ENCODE data around the gene FRMD4A. TPM values are rescaled to one million over a fixed set of nuclear protein-coding genes. Genes with fewer than 3 reads are reported as not detected.

The FRMD4A gene
- total and polyA plus RNA-seq, 10 of the 15 experiments (the other 5 are each of a cell fraction or from before 2014, with no cell fraction given), result 17.8 to 75.2 (median 39.1) TPM

DNA sequence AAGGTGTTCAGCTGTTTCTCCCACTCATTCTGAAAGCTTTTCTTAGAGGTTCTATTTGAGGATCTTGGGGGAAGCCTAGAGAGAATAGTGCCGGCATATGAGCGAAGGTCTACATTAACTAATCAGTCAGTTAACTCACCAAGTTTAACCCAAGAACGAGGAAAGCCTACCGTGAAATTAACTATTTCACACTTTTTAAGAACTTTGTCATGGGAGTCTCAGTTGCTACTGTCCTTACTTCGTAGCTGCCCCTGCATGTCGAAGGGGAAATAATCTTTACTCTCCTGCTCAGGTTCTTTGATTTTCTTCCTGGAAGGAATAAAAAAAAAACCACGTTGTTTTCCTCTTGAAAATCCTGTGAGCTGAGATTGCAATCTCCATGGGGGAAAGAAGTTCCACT lies 115.1 kb downstream of the FRMD4A start:
- no TSS peak for BruUV-seq (replicated peaks)
- DNase-seq (ENCODE audit: low read depth, low spot score) (no peak), ATAC-seq (no peak), FAIRE-seq (no peak)
- intact Hi-C loops (cut with micrococcal nuclease; ENCODE audit: unreplicated experiment) (no loop called here), in situ Hi-C loops (cut with MboI) (no loop called here)
- 23% methylated on average over 7 of the region's 7 CpGs for WGBS (ENCODE audit: insufficient coverage, insufficient replicate concordance, low lambda C conversion rate, missing lambda C conversion rate)
- no peaks in the 10 kb centered on the region; the same call in 2 of the 3 replicates for H3K9me3 ChIP-seq (replicated peaks; ENCODE audit: control insufficient read depth, insufficient read depth, low read length)
- POLR2A ChIA-PET, result no interaction called here
- H3K4me2 ChIP-seq (ENCODE audit: control insufficient read depth, insufficient read depth), result no peak overlapping the region
- no peaks in the 10 kb centered on the region; a peak in 1 of 4 replicates for H3K27me3 ChIP-seq (replicated peaks in 1 of 2; ENCODE audit: control insufficient read depth in 2 of 2, insufficient read depth in 2 of 2, low read length in 1 of 2)
- H3K27ac ChIP-seq (ENCODE audit: control insufficient read depth, insufficient read depth), result no peak overlapping the region
- SMC1A ChIA-PET (ENCODE audit: uncharacterized antibody, unreplicated experiment), result no interaction called here
- no peaks in the 10 kb centered on the region for H3K79me2 ChIP-seq (ENCODE audit: control insufficient read depth, insufficient read depth, low read length)
- no peak overlapping the region for H2AFZ ChIP-seq (ENCODE audit: control insufficient read depth, low read depth, low read length)
- CTCF ChIA-PET, result interaction anchor here (0.8 to 1.4 kb wide), 3 partner anchors 15 to 108 kb away, joined by 3 to 4 read pairs (median 4); no protein-coding TSS in a partner anchor
- H3K4me3 ChIP-seq, result no peak overlapping the region
- H4K20me1 ChIP-seq (ENCODE audit: control insufficient read depth, insufficient read depth), result no peaks in the 10 kb centered on the region
- RAD21 ChIA-PET (ENCODE audit: unreplicated experiment), result no interaction called here
- H3K9ac ChIP-seq (ENCODE audit: control insufficient read depth, insufficient read depth, low read length), result no peak overlapping the region
- no peaks in the 10 kb centered on the region for H3K4me1 ChIP-seq (ENCODE audit: control insufficient read depth, insufficient read depth, low read length)
- no peaks in the 10 kb centered on the region for H3K36me3 ChIP-seq (ENCODE audit: control insufficient read depth in 2 of 2, insufficient read depth in 2 of 2, low read length in 1 of 2)
- no peak for TF ChIP-seq SIN3A (IDR thresholded peaks at IDR 0.05; ENCODE audit: low read depth, low read length)
- no peak for TF ChIP-seq FOXM1 (IDR thresholded peaks at IDR 0.05; ENCODE audit: low read depth, low read length)
- TF ChIP-seq RBBP5 (conservative IDR thresholded peaks at IDR 0.05), result no peak
- TF ChIP-seq, protein P1, sequence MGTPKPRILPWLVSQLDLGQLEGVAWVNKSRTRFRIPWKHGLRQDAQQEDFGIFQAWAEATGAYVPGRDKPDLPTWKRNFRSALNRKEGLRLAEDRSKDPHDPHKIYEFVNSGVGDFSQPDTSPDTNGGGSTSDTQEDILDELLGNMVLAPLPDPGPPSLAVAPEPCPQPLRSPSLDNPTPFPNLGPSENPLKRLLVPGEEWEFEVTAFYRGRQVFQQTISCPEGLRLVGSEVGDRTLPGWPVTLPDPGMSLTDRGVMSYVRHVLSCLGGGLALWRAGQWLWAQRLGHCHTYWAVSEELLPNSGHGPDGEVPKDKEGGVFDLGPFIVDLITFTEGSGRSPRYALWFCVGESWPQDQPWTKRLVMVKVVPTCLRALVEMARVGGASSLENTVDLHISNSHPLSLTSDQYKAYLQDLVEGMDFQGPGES (IDR thresholded peaks at IDR 0.05), result no peak
- no peak for TF ChIP-seq MYB (IDR thresholded peaks at IDR 0.05; ENCODE audit: borderline replicate concordance, low read depth, low read length)
- no peak for TF ChIP-seq TARDBP (IDR thresholded peaks at IDR 0.05; ENCODE audit: borderline replicate concordance)
- TF ChIP-seq, protein P2, sequence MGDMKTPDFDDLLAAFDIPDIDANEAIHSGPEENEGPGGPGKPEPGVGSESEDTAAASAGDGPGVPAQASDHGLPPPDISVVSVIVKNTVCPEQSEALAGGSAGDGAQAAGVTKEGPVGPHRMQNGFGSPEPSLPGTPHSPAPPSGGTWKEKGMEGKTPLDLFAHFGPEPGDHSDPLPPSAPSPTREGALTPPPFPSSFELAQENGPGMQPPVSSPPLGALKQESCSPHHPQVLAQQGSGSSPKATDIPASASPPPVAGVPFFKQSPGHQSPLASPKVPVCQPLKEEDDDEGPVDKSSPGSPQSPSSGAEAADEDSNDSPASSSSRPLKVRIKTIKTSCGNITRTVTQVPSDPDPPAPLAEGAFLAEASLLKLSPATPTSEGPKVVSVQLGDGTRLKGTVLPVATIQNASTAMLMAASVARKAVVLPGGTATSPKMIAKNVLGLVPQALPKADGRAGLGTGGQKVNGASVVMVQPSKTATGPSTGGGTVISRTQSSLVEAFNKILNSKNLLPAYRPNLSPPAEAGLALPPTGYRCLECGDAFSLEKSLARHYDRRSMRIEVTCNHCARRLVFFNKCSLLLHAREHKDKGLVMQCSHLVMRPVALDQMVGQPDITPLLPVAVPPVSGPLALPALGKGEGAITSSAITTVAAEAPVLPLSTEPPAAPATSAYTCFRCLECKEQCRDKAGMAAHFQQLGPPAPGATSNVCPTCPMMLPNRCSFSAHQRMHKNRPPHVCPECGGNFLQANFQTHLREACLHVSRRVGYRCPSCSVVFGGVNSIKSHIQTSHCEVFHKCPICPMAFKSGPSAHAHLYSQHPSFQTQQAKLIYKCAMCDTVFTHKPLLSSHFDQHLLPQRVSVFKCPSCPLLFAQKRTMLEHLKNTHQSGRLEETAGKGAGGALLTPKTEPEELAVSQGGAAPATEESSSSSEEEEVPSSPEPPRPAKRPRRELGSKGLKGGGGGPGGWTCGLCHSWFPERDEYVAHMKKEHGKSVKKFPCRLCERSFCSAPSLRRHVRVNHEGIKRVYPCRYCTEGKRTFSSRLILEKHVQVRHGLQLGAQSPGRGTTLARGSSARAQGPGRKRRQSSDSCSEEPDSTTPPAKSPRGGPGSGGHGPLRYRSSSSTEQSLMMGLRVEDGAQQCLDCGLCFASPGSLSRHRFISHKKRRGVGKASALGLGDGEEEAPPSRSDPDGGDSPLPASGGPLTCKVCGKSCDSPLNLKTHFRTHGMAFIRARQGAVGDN (IDR thresholded peaks at IDR 0.05), result no peak
- no peak for TF ChIP-seq POLR2AphosphoS2 (IDR thresholded peaks at IDR 0.05; ENCODE audit: low read depth, low read length)
- no peak for TF ChIP-seq SRF (IDR thresholded peaks at IDR 0.05; ENCODE audit: low read depth in 2 of 2, low read length in 2 of 2)
- TF ChIP-seq, protein P3, sequence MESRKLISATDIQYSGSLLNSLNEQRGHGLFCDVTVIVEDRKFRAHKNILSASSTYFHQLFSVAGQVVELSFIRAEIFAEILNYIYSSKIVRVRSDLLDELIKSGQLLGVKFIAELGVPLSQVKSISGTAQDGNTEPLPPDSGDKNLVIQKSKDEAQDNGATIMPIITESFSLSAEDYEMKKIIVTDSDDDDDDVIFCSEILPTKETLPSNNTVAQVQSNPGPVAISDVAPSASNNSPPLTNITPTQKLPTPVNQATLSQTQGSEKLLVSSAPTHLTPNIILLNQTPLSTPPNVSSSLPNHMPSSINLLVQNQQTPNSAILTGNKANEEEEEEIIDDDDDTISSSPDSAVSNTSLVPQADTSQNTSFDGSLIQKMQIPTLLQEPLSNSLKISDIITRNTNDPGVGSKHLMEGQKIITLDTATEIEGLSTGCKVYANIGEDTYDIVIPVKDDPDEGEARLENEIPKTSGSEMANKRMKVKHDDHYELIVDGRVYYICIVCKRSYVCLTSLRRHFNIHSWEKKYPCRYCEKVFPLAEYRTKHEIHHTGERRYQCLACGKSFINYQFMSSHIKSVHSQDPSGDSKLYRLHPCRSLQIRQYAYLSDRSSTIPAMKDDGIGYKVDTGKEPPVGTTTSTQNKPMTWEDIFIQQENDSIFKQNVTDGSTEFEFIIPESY (IDR thresholded peaks at IDR 0.05), result no peak
- TF ChIP-seq CBFB (IDR thresholded peaks at IDR 0.05; ENCODE audit: low read depth), result no peak
- no peak for TF ChIP-seq NFXL1 (IDR thresholded peaks at IDR 0.05; ENCODE audit: borderline replicate concordance)
- TF ChIP-seq SP1 (IDR thresholded peaks at IDR 0.05; ENCODE audit: low read depth, low read length), result no peak
- no peak for TF ChIP-seq MXI1 (IDR thresholded peaks at IDR 0.05; ENCODE audit: low read depth, low read length)
- no peak for TF ChIP-seq NR2C2 (IDR thresholded peaks at IDR 0.05; ENCODE audit: borderline replicate concordance, control insufficient read depth, insufficient read length, low read depth)
- no peak for TF ChIP-seq JUND (IDR thresholded peaks at IDR 0.05; ENCODE audit: low read depth, low read length)
- no peak for TF ChIP-seq RCOR1 (conservative IDR thresholded peaks at IDR 0.05; ENCODE audit: low read depth, low read length)
- TF ChIP-seq ZNF207 (IDR thresholded peaks at IDR 0.05; ENCODE audit: borderline replicate concordance), result no peak
- TF ChIP-seq, protein P4, sequence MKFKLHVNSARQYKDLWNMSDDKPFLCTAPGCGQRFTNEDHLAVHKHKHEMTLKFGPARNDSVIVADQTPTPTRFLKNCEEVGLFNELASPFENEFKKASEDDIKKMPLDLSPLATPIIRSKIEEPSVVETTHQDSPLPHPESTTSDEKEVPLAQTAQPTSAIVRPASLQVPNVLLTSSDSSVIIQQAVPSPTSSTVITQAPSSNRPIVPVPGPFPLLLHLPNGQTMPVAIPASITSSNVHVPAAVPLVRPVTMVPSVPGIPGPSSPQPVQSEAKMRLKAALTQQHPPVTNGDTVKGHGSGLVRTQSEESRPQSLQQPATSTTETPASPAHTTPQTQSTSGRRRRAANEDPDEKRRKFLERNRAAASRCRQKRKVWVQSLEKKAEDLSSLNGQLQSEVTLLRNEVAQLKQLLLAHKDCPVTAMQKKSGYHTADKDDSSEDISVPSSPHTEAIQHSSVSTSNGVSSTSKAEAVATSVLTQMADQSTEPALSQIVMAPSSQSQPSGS (IDR thresholded peaks at IDR 0.05; ENCODE audit: low read length), result no peak

Measured in GM12878 (cell line).